ENCODE results near the gene YEATS2.
"Not testable (repeated sequence)": the region's sequence is repeated elsewhere in the genome, so short reads cannot be mapped to it uniquely, and the experiment has no call there.

Gene YEATS2

DNA sequence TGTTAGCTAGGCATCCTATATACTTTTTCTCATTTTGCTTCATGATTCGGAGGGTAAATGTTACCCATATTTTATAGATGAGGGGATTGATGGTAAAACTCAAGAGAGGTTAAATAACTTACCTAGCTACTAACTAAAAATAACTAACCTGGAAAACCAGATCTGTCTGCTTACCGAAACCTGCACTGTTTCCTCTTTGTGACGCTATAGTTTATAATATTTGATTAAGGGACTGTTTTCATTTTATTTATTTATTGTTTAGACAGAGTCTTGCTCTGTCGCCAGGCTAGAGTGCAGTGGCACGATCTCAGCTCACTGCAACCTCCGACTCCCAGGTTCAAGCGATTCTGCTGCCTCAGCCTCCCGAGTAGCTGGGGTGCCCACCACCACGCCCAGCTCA lies 71.9 kb downstream of the YEATS2 start:
- H3K36me3 ChIP-seq (ENCODE audit: insufficient read depth, low read length) = peaks cover 59% of the 10 kb centered on the region
- no peak overlapping the region for H3K4me3 ChIP-seq (ENCODE audit: low read length, poor library complexity, severe bottlenecking)
- no peak overlapping the region for H3K9ac ChIP-seq (ENCODE audit: low read depth, low read length, poor library complexity, severe bottlenecking)

DNA sequence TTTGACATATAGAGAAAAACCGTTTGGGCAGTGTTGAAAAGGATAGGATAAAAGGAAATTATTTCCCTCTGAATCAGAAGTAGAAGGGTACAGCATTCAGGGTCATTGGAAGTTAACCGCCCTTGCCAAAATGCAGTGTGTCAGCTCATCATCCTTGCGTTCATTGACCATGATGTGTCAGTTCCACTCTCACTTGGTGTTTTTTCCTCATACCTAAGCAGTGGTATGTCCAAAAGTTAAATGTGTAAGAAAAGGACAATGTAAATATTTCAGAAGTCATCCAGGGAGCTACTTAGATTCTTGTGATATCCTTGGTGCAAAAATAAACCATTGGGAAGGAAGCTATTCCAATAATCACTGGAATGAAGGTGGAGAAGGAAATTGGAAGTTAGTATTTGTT lies 77.0 kb downstream of the YEATS2 start:
- Histone ChIP-seq H3K36me3 (ENCODE audit: insufficient read depth, low read length) (peaks cover 79% of the 10 kb centered on the region), H2AFZ (ENCODE audit: low read length) (no peak overlapping the region), H3K9me3 (ENCODE audit: insufficient read depth, low read depth, low read length) (no peaks in the 10 kb centered on the region), H3K27me3 (ENCODE audit: insufficient read depth, low read length, poor library complexity, severe bottlenecking) (no peaks in the 10 kb centered on the region), H3K9ac (ENCODE audit: low read depth, low read length, poor library complexity, severe bottlenecking) (no peak overlapping the region), H3K4me3 (ENCODE audit: low read length, poor library complexity, severe bottlenecking) (no peak overlapping the region), H3K9me2 (replicated peaks; ENCODE audit: low read depth, low read length) (no peaks in the 10 kb centered on the region), H3K4me1 (ENCODE audit: insufficient read depth, low read length, poor library complexity, severe bottlenecking) (no peaks in the 10 kb centered on the region), H4K20me1 (ENCODE audit: insufficient read depth, low read length, poor library complexity, severe bottlenecking) (no peaks in the 10 kb centered on the region), H3K79me2 (ENCODE audit: insufficient read depth, low read length) (no peaks in the 10 kb centered on the region), H3K4me2 (ENCODE audit: low read depth, low read length, poor library complexity, severe bottlenecking) (no peak overlapping the region), H3F3A (ENCODE audit: low read depth) (no peaks in the 10 kb centered on the region)
- no peak for TF ChIP-seq EZH2phosphoT487 (IDR thresholded peaks at IDR 0.05; ENCODE audit: borderline replicate concordance)
- TF ChIP-seq, protein P1, sequence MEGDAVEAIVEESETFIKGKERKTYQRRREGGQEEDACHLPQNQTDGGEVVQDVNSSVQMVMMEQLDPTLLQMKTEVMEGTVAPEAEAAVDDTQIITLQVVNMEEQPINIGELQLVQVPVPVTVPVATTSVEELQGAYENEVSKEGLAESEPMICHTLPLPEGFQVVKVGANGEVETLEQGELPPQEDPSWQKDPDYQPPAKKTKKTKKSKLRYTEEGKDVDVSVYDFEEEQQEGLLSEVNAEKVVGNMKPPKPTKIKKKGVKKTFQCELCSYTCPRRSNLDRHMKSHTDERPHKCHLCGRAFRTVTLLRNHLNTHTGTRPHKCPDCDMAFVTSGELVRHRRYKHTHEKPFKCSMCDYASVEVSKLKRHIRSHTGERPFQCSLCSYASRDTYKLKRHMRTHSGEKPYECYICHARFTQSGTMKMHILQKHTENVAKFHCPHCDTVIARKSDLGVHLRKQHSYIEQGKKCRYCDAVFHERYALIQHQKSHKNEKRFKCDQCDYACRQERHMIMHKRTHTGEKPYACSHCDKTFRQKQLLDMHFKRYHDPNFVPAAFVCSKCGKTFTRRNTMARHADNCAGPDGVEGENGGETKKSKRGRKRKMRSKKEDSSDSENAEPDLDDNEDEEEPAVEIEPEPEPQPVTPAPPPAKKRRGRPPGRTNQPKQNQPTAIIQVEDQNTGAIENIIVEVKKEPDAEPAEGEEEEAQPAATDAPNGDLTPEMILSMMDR (conservative IDR thresholded peaks at IDR 0.05; ENCODE audit: low read length) = no peak

More for the DNA sequence above, 71.9 kb downstream of the YEATS2 start:
- Histone ChIP-seq H3K9me2 (replicated peaks; ENCODE audit: low read depth, low read length) (no peaks in the 10 kb centered on the region), H4K20me1 (ENCODE audit: insufficient read depth, low read length, poor library complexity, severe bottlenecking) (no peaks in the 10 kb centered on the region), H3K9me3 (ENCODE audit: insufficient read depth, low read depth, low read length) (no peaks in the 10 kb centered on the region), H3K4me2 (ENCODE audit: low read depth, low read length, poor library complexity, severe bottlenecking) (no peak overlapping the region), H3K27me3 (ENCODE audit: insufficient read depth, low read length, poor library complexity, severe bottlenecking) (no peaks in the 10 kb centered on the region), H3K4me1 (ENCODE audit: insufficient read depth, low read length, poor library complexity, severe bottlenecking) (peaks cover 3% of the 10 kb centered on the region), H2AFZ (ENCODE audit: low read length) (no peak overlapping the region), H3F3A (ENCODE audit: low read depth) (no peaks in the 10 kb centered on the region), H3K79me2 (ENCODE audit: insufficient read depth, low read length) (no peaks in the 10 kb centered on the region)
- TF ChIP-seq, protein P1 (conservative IDR thresholded peaks at IDR 0.05; ENCODE audit: low read length) = no peak
- TF ChIP-seq EZH2phosphoT487 (IDR thresholded peaks at IDR 0.05; ENCODE audit: borderline replicate concordance) = no peak

DNA sequence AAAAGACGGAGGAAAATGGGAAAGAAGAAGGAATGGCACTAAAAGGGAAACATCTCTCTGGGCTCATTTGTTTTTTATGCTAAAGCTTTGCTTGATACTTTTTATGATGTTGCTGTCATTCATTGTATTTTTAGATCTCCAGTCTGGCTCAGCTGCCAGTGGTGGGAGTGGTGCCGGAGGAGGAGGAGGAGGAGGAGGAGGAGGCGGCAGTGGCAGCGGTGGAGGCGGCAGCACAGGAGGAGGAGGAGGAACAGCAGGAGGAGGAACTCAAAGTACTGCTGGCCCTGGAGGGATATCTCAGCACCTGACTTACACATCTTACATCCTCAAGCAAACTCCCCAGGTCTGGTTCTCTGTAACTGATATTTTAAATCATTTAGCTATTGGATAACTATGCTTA lies 78.2 kb downstream of the YEATS2 start:
- H3K4me1 ChIP-seq (ENCODE audit: insufficient read depth, low read length, poor library complexity, severe bottlenecking) = no peaks in the 10 kb centered on the region
- no peaks in the 10 kb centered on the region for H3K9me3 ChIP-seq (ENCODE audit: insufficient read depth, low read depth, low read length)
- H3K27me3 ChIP-seq (ENCODE audit: insufficient read depth, low read length, poor library complexity, severe bottlenecking) = no peaks in the 10 kb centered on the region
- H3K4me3 ChIP-seq (ENCODE audit: low read length, poor library complexity, severe bottlenecking) = no peak overlapping the region
- H4K20me1 ChIP-seq (ENCODE audit: insufficient read depth, low read length, poor library complexity, severe bottlenecking) = no peaks in the 10 kb centered on the region
- H3K9ac ChIP-seq (ENCODE audit: low read depth, low read length, poor library complexity, severe bottlenecking) = no peak overlapping the region
- peaks cover 85% of the 10 kb centered on the region for H3K36me3 ChIP-seq (ENCODE audit: insufficient read depth, low read length)
- no peaks in the 10 kb centered on the region for H3K79me2 ChIP-seq (ENCODE audit: insufficient read depth, low read length)
- H2AFZ ChIP-seq (ENCODE audit: low read length) = no peak overlapping the region
- no peaks in the 10 kb centered on the region for H3K9me2 ChIP-seq (replicated peaks; ENCODE audit: low read depth, low read length)
- H3K4me2 ChIP-seq (ENCODE audit: low read depth, low read length, poor library complexity, severe bottlenecking) = no peak overlapping the region
- no peak for TF ChIP-seq EZH2phosphoT487 (IDR thresholded peaks at IDR 0.05; ENCODE audit: borderline replicate concordance)
- TF ChIP-seq, protein P1 (conservative IDR thresholded peaks at IDR 0.05; ENCODE audit: low read length) = no peak
- H3F3A ChIP-seq (ENCODE audit: low read depth) = no peaks in the 10 kb centered on the region

DNA sequence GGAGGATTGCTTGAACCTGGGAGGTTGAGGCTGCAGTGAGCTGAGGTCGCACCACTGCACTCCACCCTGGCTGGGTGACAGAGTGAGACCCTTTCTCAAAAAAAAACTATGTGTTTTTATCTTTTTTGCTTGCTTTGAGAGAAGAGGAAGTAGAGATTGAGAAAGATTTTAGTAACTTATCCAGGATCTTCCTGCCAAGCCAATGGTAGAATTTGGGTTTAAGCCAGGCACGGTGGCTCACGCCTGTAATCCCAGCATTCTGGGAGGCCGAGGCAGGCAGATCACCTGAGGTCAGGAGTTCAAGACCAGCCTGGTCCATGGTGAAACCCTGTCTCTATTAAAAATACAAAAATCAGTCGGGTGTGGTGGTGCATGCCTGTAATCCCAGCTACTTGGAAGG lies 78.9 kb downstream of the YEATS2 start:
- H3K4me3 ChIP-seq (ENCODE audit: low read length, poor library complexity, severe bottlenecking); H4K20me1 ChIP-seq (ENCODE audit: insufficient read depth, low read length, poor library complexity, severe bottlenecking); H3K27me3 ChIP-seq (ENCODE audit: insufficient read depth, low read length, poor library complexity, severe bottlenecking); H3K9me3 ChIP-seq (ENCODE audit: insufficient read depth, low read depth, low read length); H3K4me2 ChIP-seq (ENCODE audit: low read depth, low read length, poor library complexity, severe bottlenecking); H3F3A ChIP-seq (ENCODE audit: low read depth); H3K9ac ChIP-seq (ENCODE audit: low read depth, low read length, poor library complexity, severe bottlenecking); H3K9me2 ChIP-seq (replicated peaks; ENCODE audit: low read depth, low read length); H3K4me1 ChIP-seq (ENCODE audit: insufficient read depth, low read length, poor library complexity, severe bottlenecking); H3K79me2 ChIP-seq (ENCODE audit: insufficient read depth, low read length); H2AFZ ChIP-seq (ENCODE audit: low read length): not testable (repeated sequence)
- peaks cover 87% of the 10 kb centered on the region for H3K36me3 ChIP-seq (ENCODE audit: insufficient read depth, low read length)

All from Loucy (cell line).